ENCODE measurements around the gene ERH.
"Not testable (repeated sequence)": the region's sequence is repeated elsewhere in the genome, so short reads cannot be mapped to it uniquely, and the experiment has no call there.

Gene ERH

DNA sequence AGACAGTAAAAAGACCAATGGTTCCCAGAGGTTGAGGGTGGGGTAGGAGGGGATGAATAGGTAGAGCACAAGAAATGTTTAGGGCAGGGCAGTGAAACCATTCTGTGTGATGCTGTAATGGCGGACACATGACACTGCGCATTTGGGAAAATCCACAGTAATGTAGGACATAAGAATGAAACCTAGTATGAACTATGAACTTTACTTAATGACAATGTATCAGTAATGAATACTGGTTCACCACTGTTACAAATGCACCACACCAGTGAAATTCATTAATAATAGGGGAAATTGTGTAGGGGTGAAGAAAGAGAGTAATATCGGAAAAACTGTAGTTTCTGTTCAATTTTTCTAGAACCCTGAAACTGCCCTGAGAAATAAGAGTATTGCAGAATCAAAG lies 5.6 kb downstream of the ERH start:
- no peak for DNase-seq

GRCh38 chr14:69391400-69391799 lies 6.7 kb downstream of the ERH start:
- DNase-seq, result not testable (repeated sequence)

DNA sequence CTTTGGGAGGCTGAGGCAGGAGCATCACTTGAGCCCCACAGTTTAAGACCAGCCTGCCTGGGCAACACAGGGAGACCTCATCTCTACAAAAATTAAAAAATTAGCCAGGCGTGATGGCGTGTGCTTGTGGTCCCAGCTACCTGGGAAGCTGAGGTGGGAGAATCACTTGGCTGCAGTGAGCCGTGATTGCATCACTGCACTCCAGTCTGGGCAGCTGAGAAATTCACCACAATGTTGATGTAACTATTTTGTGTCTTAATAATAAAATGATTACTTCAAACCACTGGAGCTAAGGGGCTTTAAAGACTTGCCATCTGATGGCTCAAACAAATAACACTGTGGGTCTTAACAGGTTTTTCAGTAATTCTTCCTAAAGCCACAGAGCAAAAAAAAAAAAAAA lies 10.8 kb downstream of the ERH start:
- DNase-seq, result no peak

- DNase-seq, result no peak
These were observed 19.8 kb downstream of the ERH start for GRCh38 chr14:69378274-69378673.

GRCh38 chr14:69376439-69376838 lies 21.7 kb downstream of the ERH start:
- no peak for DNase-seq

GRCh38 chr14:69375722-69376121 lies 22.4 kb downstream of the ERH start:
- no peak for DNase-seq

GRCh38 chr14:69375182-69375581 lies 22.9 kb downstream of the ERH start:
- DNase-seq, result no peak

DNA sequence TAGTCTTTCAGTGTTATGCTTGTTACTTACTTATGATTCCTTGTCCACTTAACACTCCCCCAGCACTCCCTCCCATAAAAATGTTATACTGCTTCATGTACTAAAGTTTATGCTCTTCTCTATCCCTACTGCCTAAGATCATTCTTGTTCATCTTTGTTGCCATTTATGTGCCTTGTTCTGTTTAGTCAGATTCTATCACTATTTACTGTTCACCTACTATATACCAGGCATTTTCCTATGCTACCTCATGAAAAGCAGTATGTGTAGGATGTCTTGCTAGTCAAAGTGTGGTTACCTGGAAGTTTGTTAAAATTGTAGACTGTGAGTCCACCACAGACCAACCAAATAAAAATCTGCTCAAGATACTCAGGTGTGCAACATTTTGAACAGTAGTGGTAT lies 23.9 kb downstream of the ERH start:
- DNase-seq, result no peak

- no peak for DNase-seq
These were observed 25.0 kb downstream of the ERH start for GRCh38 chr14:69373104-69373503.

- no peak for DNase-seq
These were observed 26.0 kb downstream of the ERH start for GRCh38 chr14:69372146-69372545.

DNA sequence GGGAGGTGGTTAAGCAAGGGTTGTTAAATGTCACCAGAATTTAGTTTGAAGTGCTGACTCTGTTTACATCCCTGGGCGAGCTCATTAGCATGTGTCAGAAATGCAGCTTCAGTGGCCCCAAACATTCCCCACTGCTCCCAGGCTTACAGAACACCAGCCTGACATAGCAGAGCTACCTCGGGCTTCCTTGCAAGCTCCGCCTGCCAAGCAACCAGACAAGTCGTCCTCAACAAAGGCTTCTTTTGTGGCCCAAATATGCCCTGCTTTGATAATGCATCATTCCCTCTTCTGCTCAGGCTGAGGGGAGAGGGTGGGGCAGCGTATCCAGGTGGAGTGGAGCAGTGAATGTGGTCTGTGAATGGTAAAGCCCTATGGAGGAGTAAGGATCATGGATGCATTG lies 28.0 kb downstream of the ERH start:
- no peak for DNase-seq

DNA sequence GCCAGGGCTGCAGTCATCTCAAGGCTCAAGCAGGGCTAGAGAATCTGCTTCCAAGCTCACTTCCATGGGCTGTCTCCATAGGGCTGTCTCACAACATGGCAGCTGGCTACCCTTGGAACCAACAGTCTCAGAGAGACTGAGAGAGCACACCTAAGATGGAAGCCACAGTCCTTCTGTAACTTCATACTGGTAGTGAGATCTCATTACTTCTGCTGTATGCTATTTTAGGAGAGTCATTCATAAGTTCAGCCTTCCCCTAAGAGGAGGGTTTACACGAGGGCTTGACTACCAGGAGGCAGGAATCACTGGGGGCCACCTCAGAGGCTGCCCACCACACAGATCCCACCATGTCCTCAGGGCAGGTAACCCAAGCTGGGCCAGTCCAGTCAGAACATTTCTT lies 29.7 kb downstream of the ERH start:
- DNase-seq, result no peak

- no peak for DNase-seq
These were observed 31.3 kb downstream of the ERH start for GRCh38 chr14:69366761-69367160.

- no peak for DNase-seq
These were observed 32.0 kb downstream of the ERH start for GRCh38 chr14:69366069-69366468.

DNA sequence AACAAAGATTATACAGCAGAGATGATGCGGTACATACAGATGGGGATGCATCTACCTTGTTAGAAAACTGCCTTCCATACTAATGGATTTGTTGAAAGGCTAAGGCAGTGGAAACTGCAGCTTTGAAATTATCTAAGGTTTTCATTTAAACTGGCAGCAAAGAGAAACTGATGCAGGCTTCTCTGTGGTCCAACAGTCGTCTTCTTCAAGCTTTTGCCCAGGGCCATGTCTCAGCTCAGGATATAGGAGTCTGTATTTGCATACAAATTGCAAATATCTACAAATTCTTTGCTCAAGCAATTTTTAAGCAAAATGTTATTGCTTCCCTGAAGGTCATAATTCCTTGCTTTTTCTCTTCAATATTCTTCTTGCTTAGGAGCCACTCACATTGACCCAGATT lies 33.7 kb downstream of the ERH start:
- no peak for DNase-seq

- DNase-seq, result no peak
These were observed 34.1 kb downstream of the ERH start for GRCh38 chr14:69363964-69364363.

GRCh38 chr14:69363055-69363454 lies 35.0 kb downstream of the ERH start:
- DNase-seq, result no peak

DNA sequence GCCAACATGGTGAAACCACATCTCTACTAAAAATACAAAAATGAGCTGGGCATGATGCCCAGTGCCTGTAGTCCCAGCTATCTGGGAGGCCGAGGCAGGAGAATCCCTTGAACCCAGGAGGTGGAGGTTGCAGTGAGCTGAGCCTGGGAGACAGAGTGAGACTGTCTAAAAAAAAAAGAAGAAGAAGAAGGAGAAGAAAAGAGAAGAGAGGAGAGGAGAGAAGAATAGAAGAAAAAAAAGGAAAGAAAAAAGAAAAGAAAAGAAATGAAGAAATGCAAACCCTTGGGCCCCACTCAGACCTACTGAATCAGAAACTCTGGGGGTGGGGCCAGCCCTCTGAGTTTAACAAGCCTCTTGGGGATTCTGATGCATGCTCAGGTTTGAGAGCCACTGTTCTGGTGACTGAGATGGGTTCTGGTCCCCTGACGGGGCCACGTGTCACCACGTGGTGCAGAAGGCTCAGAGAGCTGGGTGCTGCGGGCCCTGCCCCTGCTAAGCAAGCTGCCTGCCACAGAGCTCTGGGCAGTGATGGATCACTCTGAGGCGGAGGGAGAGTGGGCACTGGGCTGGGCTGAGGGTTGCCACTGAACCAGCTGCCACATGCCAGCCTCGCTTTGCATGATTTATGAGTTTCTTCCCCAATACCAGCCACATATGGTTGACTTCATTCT lies 37.5 kb downstream of the ERH start:
- no peak for DNase-seq

GRCh38 chr14:69358966-69359365 lies 39.1 kb downstream of the ERH start:
- DNase-seq, result no peak

GRCh38 chr14:69358233-69358963 lies 39.7 kb downstream of the ERH start:
- DNase-seq, result no peak

DNA sequence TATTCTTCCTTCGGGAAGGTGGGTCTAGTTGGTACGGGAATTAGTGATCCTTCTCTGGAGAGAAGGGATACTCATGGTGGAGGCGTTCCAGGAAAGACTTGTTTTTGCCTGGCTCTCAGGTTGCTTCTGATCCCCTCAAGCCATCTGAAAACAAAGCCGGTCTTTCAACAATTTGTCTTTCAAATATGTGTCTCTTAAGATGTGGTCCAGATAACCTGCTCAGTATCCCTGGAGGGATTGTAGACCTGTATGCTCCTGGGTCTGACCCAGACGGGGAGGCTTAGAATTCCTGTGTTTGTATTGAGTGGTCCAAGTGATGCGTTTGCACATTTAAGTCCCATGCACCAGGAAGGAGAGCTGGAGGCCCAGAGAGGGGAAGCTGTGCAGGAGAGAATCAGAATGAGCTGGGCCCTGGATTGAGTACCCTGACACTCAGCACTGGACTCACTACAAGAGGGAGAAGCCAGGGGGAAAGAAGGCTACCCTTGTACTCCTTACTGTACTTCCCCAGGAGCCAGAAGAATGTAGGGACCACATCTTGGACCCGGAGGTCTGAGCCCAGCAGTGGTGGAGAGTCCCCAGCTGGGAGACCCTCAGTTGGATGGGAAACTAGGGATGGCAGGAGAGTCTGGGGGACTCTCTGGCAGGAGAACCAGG lies 40.4 kb downstream of the ERH start:
- no peak for DNase-seq

DNA sequence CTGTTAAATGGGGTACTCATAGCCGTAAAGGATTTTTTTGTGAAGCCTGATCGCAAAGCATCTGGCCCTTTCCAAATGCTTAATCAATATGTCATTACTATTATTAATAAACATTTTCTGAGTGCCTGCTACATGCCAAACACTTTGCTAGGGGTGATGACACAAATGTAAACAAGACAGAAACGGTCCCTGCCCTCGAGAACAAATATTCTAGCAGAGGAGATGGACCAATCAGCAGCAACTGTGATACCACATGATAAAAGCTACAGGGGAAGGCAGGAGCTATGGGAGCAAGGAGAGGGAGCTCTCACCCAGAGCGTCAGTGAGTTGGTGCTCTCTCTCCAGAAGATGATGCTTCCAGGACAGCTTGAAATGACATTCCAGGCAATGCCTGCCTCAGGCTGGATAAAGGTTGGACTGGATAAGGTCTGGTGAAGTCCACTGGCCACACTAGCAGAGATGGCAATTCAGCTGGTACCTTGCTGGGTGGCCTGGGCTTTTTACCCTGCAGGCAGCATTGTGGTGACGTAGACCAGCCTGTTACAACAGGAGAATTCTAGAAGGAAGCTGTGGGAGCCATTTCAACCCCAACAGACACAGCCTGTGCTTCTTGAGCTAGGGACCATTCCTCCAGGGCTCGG lies 41.1 kb downstream of the ERH start:
- DNase-seq, result no peak

- no peak for DNase-seq
These were observed 42.4 kb downstream of the ERH start for GRCh38 chr14:69355607-69356281.

Measured in NCI-H524 treated with DMSO at 0.1 percent for 48 hours (cell line).